SU-DHL-6 (cell line): ENCODE results near the gene SNX11.
A peak's percentile ranks its signal among the peaks of the same experiment; 100 is the strongest.

ENCODE experiments used
- EZH2phosphoT487 ChIP-seq: fragments of 200-600 bp; sonication (generic), shearing (Covaris generic); conservative IDR thresholded peaks from 2 replicates; pipeline ENCODE4 v1.6.1; 2018; ENCODE audit warnings: mild to moderate bottlenecking, antibody characterized with exemption, low read length, moderate library complexity, mixed read lengths
- TF ChIP-seq, protein P1 (sequence below): fragments of 200-600 bp; sonication (generic); IDR thresholded peaks from one replicate; pipeline ENCODE4 v1.5.1; 2017; ENCODE audit warnings: antibody characterized with exemption, mild to moderate bottlenecking, low read length, moderate library complexity; ENCODE audit not compliant: insufficient read depth, poor library complexity, severe bottlenecking

DNA sequence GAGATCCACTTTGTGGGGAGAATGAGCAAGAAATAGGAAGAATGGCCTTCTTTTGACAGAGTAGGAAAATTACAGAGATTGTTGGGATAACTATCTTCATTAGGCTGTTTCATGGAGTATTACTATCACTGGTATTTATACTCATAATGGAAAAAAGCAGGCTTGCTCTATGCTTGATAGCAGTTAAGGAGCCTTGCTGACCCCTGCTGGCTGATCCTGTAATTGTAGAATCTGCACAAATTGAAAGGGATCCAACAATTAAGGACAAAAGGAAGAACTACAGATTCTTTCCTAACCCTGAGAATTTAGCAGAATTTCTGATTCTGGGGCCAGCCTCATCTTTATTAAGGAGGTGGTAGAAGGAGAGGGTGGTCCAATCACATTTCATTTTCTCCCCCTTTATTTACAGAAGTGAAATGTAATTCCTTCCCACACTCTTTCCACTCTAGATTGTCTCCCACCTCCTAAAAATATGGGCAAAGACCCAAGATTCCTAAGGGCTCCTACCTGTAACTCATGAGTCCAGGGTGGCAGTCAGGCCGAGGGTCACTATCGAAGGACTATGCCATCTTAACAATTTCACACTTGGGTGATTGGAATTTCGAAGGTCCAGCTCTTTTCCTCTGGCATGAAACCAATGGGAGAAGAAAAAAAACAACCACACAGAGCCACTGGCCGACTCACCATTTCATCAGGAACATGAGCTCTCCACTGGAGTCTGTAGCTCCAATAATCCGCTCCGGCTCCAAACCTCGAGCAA lies 33.1 kb upstream of the SNX11 start:
- TF ChIP-seq, protein P1, sequence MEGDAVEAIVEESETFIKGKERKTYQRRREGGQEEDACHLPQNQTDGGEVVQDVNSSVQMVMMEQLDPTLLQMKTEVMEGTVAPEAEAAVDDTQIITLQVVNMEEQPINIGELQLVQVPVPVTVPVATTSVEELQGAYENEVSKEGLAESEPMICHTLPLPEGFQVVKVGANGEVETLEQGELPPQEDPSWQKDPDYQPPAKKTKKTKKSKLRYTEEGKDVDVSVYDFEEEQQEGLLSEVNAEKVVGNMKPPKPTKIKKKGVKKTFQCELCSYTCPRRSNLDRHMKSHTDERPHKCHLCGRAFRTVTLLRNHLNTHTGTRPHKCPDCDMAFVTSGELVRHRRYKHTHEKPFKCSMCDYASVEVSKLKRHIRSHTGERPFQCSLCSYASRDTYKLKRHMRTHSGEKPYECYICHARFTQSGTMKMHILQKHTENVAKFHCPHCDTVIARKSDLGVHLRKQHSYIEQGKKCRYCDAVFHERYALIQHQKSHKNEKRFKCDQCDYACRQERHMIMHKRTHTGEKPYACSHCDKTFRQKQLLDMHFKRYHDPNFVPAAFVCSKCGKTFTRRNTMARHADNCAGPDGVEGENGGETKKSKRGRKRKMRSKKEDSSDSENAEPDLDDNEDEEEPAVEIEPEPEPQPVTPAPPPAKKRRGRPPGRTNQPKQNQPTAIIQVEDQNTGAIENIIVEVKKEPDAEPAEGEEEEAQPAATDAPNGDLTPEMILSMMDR: peak; percentile 80
- TF ChIP-seq EZH2phosphoT487: no peak
